ENCODE results near the gene PLEKHG5. TPM values are rescaled to one million over a fixed set of nuclear protein-coding genes. Genes with fewer than 3 reads are reported as not detected.

PLEKHG5 gene
- total and polyA plus RNA-seq, 10 of the 15 experiments (the other 5 are each of a cell fraction or from before 2014, with no cell fraction given) = 0.04 to 1.1 (median 0.18) TPM; not detected in 1

GRCh38 chr1:6467744-6468688, 23.5 kb downstream of the PLEKHG5 start:
- WGBS (ENCODE audit: insufficient coverage, insufficient replicate concordance, low lambda C conversion rate, missing lambda C conversion rate) = 52% methylated on average over 30 of the region's 30 CpGs
- SMC1A ChIA-PET (ENCODE audit: uncharacterized antibody, unreplicated experiment) = no interaction called here
- Histone ChIP-seq H3K4me2 (ENCODE audit: control insufficient read depth, insufficient read depth) (no peak overlapping the region), H2AFZ (ENCODE audit: control insufficient read depth, low read depth, low read length) (no peak overlapping the region), H3K27me3 (replicated peaks in 1 of 2; ENCODE audit: control insufficient read depth in 2 of 2, insufficient read depth in 2 of 2, low read length in 1 of 2) (peaks cover 0 to 3% of the 10 kb centered on the region in 2 experiments; a peak in 3 of 4 replicates), H3K9ac (ENCODE audit: control insufficient read depth, insufficient read depth, low read length) (no peak overlapping the region), H3K27ac (ENCODE audit: control insufficient read depth, insufficient read depth) (no peak overlapping the region), H3K36me3 (ENCODE audit: control insufficient read depth in 2 of 2, insufficient read depth in 2 of 2, low read length in 1 of 2) (no peaks in the 10 kb centered on the region), H4K20me1 (ENCODE audit: control insufficient read depth, insufficient read depth) (no peaks in the 10 kb centered on the region), H3K4me1 (ENCODE audit: control insufficient read depth, insufficient read depth, low read length) (no peaks in the 10 kb centered on the region), H3K79me2 (ENCODE audit: control insufficient read depth, insufficient read depth, low read length) (no peaks in the 10 kb centered on the region), H3K9me3 (replicated peaks; ENCODE audit: control insufficient read depth, insufficient read depth, low read length) (no peaks in the 10 kb centered on the region), H3K4me3 (no peak overlapping the region)
- RAD21 ChIA-PET (ENCODE audit: unreplicated experiment) = interaction anchor here (1.0 kb wide), 1 partner anchor 59 kb away, joined by 3 read pairs; no protein-coding TSS in a partner anchor
- FAIRE-seq = no peak
- DNase-seq (ENCODE audit: low read depth, low spot score) = no peak
- POLR2A ChIA-PET = no interaction called here
- BruUV-seq (replicated peaks) = no TSS peak
- in situ Hi-C loops (cut with MboI) = no loop called here
- no peak for TF ChIP-seq KAT2A (conservative IDR thresholded peaks at IDR 0.05; ENCODE audit: control insufficient read depth, low read depth, low read length)
- no peak for TF ChIP-seq IKZF2 (IDR thresholded peaks at IDR 0.05)
- TF ChIP-seq EZH2 (IDR thresholded peaks at IDR 0.05; ENCODE audit: borderline replicate concordance, control insufficient read depth, low read depth, low read length) = no peak
- no peak for TF ChIP-seq MTA3 (IDR thresholded peaks at IDR 0.05; ENCODE audit: borderline replicate concordance, low read length)
- no peak for TF ChIP-seq BCLAF1 (IDR thresholded peaks at IDR 0.05)
- TF ChIP-seq POLR2AphosphoS2 (IDR thresholded peaks at IDR 0.05; ENCODE audit: low read depth, low read length) = no peak
- TF ChIP-seq BACH1 (IDR thresholded peaks at IDR 0.05; ENCODE audit: borderline replicate concordance) = no peak
- no peak for TF ChIP-seq ASH2L (IDR thresholded peaks at IDR 0.05; ENCODE audit: borderline replicate concordance, low read depth)
- no peak for TF ChIP-seq CTCF (IDR thresholded peaks at IDR 0.05 in 2 of 3, conservative IDR thresholded peaks at IDR 0.05 in 1 of 3; ENCODE audit: control insufficient read depth in 2 of 3, extremely low read depth in 1 of 3, insufficient read depth in 1 of 3, low read depth in 3 of 3, low read length in 3 of 3)
- TF ChIP-seq NR2C2 (IDR thresholded peaks at IDR 0.05; ENCODE audit: borderline replicate concordance, control insufficient read depth, insufficient read length, low read depth) = no peak
- no peak for TF ChIP-seq CBFB (IDR thresholded peaks at IDR 0.05; ENCODE audit: low read depth)
- intact Hi-C loops (cut with micrococcal nuclease; ENCODE audit: unreplicated experiment) = no loop called here
- no peak for ATAC-seq
- CTCF ChIA-PET = interaction anchor here (0.6 to 1.3 kb wide), 3 partner anchors 9 to 45 kb away, joined by 3 to 5 read pairs (median 3); no protein-coding TSS in a partner anchor

Measured in GM12878 (cell line).